Left ventricle myocardium inferior (tissue), 1 donor: ENCODE results near the gene SPTSSA. TPM values are rescaled to one million over a fixed set of nuclear protein-coding genes. Genes with fewer than 3 reads are reported as not detected.

Experiments
- DNase-seq: peaks from one replicate; pipeline ENCODE4 v3.0.0-alpha.2; 2020
- H3K27ac ChIP-seq: fragments of 200-600 bp; replicated peaks from 2 replicates; pipeline ENCODE4 v1.8.0; 2021
- H3K27me3 ChIP-seq: fragments of 200-600 bp; 2 replicates; pipeline ENCODE4 v1.8.0; 2021; ENCODE audit warnings: low read depth
- H3K36me3 ChIP-seq: fragments of 200-600 bp; 2 replicates; pipeline ENCODE4 v1.8.0; 2021
- H3K4me1 ChIP-seq: fragments of 200-600 bp; 2 replicates; pipeline ENCODE4 v1.8.0; 2021
- H3K4me3 ChIP-seq: fragments of 200-600 bp; 2 replicates; pipeline ENCODE4 v1.8.0; 2021; ENCODE audit warnings: mild to moderate bottlenecking, moderate library complexity
- H3K9me3 ChIP-seq: fragments of 200-600 bp; replicated peaks from 2 replicates; pipeline ENCODE4 v1.8.0; 2021
- CTCF ChIP-seq: fragments of 200-600 bp; IDR thresholded peaks from 2 replicates; pipeline ENCODE4 v1.8.0; 2021; ENCODE audit warnings: antibody characterized with exemption, mild to moderate bottlenecking, borderline replicate concordance
- intact Hi-C: fragments of 100-400 bp; cut with micrococcal nuclease; formaldehyde crosslinking; loops from one replicate; pipeline ENCODE4 v1.11.0; 2022
- total RNA-seq: library from RNA; stranded (reverse); fragmentation: NEBNext Ultra II Directional; extraction: Animal tissue kit (Norgen Biotek cat#: 25700); gene quantifications from one replicate; pipeline ENCODE4 v1.2.1, GENCODE V29; 2021
- donor health status: DM: no; HTN: yes; CAD: no; lungs with severe emphysema.

SPTSSA gene
- total RNA-seq, 1 donor from 2014 or later: 13.5 TPM

GRCh38 chr14:34457186-34457585 is 4.9 kb downstream of the SPTSSA start:
- intact Hi-C loops: no loop called here
- Histone ChIP-seq H3K27ac (no peak overlapping the region), H3K9me3 (no peaks in the 10 kb centered on the region), H3K36me3 (peaks cover 28% of the 10 kb centered on the region), H3K4me3 (no peak overlapping the region), H3K27me3 (no peaks in the 10 kb centered on the region), H3K4me1 (peaks cover 26% of the 10 kb centered on the region)
- DNase-seq: no peak
- TF ChIP-seq CTCF: no peak

- Histone ChIP-seq H3K27ac (no peak overlapping the region), H3K9me3 (no peaks in the 10 kb centered on the region), H3K4me1 (peaks cover 15% of the 10 kb centered on the region), H3K4me3 (no peak overlapping the region), H3K27me3 (no peaks in the 10 kb centered on the region), H3K36me3 (peaks cover 35% of the 10 kb centered on the region)
- TF ChIP-seq CTCF: no peak
- intact Hi-C loops: no loop called here
- no peak for DNase-seq
Measured at GRCh38 chr14:34453226-34453625, 8.8 kb downstream of the SPTSSA start.

- Histone ChIP-seq H3K4me3 (no peak overlapping the region), H3K27ac (no peak overlapping the region), H3K9me3 (no peaks in the 10 kb centered on the region), H3K27me3 (no peaks in the 10 kb centered on the region), H3K36me3 (peaks cover 35% of the 10 kb centered on the region), H3K4me1 (peaks cover 15% of the 10 kb centered on the region)
- TF ChIP-seq CTCF: no peak
- no peak for DNase-seq
- intact Hi-C loops: no loop called here
Measured at GRCh38 chr14:34452258-34452822, 9.7 kb downstream of the SPTSSA start.

GRCh38 chr14:34450958-34451357 is 11.1 kb downstream of the SPTSSA start:
- Histone ChIP-seq H3K4me3 (no peak overlapping the region), H3K9me3 (no peaks in the 10 kb centered on the region), H3K4me1 (peaks cover 15% of the 10 kb centered on the region), H3K27me3 (no peaks in the 10 kb centered on the region), H3K27ac (no peak overlapping the region), H3K36me3 (peaks cover 32% of the 10 kb centered on the region)
- intact Hi-C loops: no loop called here
- no peak for DNase-seq
- no peak for TF ChIP-seq CTCF

- Histone ChIP-seq H3K27me3 (no peaks in the 10 kb centered on the region), H3K9me3 (no peaks in the 10 kb centered on the region), H3K27ac (no peak overlapping the region), H3K4me1 (peaks cover 15% of the 10 kb centered on the region), H3K4me3 (no peak overlapping the region), H3K36me3 (peaks cover 28% of the 10 kb centered on the region)
- TF ChIP-seq CTCF: no peak
- no peak for DNase-seq
- intact Hi-C loops: no loop called here
Measured at GRCh38 chr14:34450542-34450915, 11.5 kb downstream of the SPTSSA start.
